K562 (cell line): ENCODE results near the gene RPP25. TPM values are rescaled to one million over a fixed set of nuclear protein-coding genes. Genes with fewer than 3 reads are reported as not detected.
A peak's percentile ranks its signal among the peaks of the same experiment; 100 is the strongest.

Source experiments
- CHD4 ChIP-seq: fragments of 200-600 bp; sonication (generic); IDR thresholded peaks from 3 replicates; pipeline ENCODE4 v1.6.1; 2012; ENCODE audit warnings: low read depth, mild to moderate bottlenecking, mixed read lengths, low read length, inconsistent platforms; ENCODE audit not compliant: insufficient read depth, insufficient replicate concordance, poor library complexity, severe bottlenecking
- FOXP1 ChIP-seq: sonication (generic); formaldehyde crosslinking; IDR thresholded peaks from 2 replicates; pipeline ENCODE4 v1.8.0; 2022; ENCODE audit warnings: mild to moderate bottlenecking, missing genetic modification reagents
- GATAD2A ChIP-seq: fragments of 450-650 bp; IDR thresholded peaks from 2 replicates; pipeline ENCODE4 v1.6.1; 2017
- HMGN3 ChIP-seq: IDR thresholded peaks from 2 replicates; pipeline ENCODE4 v1.6.1; 2011; ENCODE audit warnings: borderline replicate concordance, low read depth, mild to moderate bottlenecking, mixed read lengths, low read length; ENCODE audit not compliant: insufficient read length; ENCODE audit errors: extremely low read depth
- MIER1 ChIP-seq: fragments of 450-650 bp; IDR thresholded peaks from 2 replicates; pipeline ENCODE4 v1.6.1; 2016; ENCODE audit warnings: antibody characterized with exemption, mild to moderate bottlenecking, low read depth
- SMARCB1 ChIP-seq: IDR thresholded peaks from 2 replicates; pipeline ENCODE4 v1.6.1; 2011; ENCODE audit warnings: improper control_type of control experiment, low read depth; ENCODE audit not compliant: insufficient read length
- ZNF263 ChIP-seq: sonication (generic); formaldehyde crosslinking; IDR thresholded peaks from 2 replicates; pipeline ENCODE4 v1.8.0; 2022; ENCODE audit warnings: mild to moderate bottlenecking, missing genetic modification reagents, borderline replicate concordance
- ZNF3 ChIP-seq: fragments of 250-450 bp; sonication (Bioruptor Pico); IDR thresholded peaks from 2 replicates; pipeline ENCODE4 v1.5.0; 2021; ENCODE audit warnings: mild to moderate bottlenecking, moderate library complexity
- polyA plus RNA-seq, 8 experiments: library from polyadenylated mRNA; depleted of rRNA in 4 of 8; stranded (reverse) in 5 of 8; unstranded in 3 of 8; fragments of >200 nt; fragmentation: Nextera tagmentation in 2 of 8; fragmentation: Illumina TruSeq in 1 of 8; extraction: Ambion mirVana in 2 of 8; extraction: Trizol in 1 of 8; gene quantifications; 2 replicates each; pipeline versions ENCODE4 v1.2.1 to v1.2.3, GENCODE V29; 2011 to 2014; ENCODE audit warnings: inconsistent platforms in 1 of 8, missing spikeins in 1 of 8
- total RNA-seq, 7 experiments: library from RNA; depleted of rRNA in 6 of 7; stranded (reverse); fragments of >200 nt in 6 of 7; fragmentation: Illumina TruSeq in 2 of 7; extraction: Trizol in 2 of 7; gene quantifications; 2 replicates each; pipeline versions ENCODE4 v1.2.1 to v1.2.3, GENCODE V29; 2011 to 2021; ENCODE audit warnings: low replicate concordance in 1 of 7
- TF ChIP-seq, protein P1 (sequence below): sonication (generic); formaldehyde crosslinking; IDR thresholded peaks from 2 replicates; pipeline ENCODE4 v1.8.1; 2023; ENCODE audit warnings: missing genetic modification reagents, mild to moderate bottlenecking, borderline replicate concordance
- TF ChIP-seq, protein P2 (sequence below): fragments of 250-450 bp; sonication (Bioruptor Pico); IDR thresholded peaks from 2 replicates; pipeline ENCODE4 v1.4.0; 2020; ENCODE audit warnings: mild to moderate bottlenecking, moderate library complexity
- TF ChIP-seq, protein P3 (sequence below): fragments of 450-650 bp; IDR thresholded peaks from 2 replicates; pipeline ENCODE4 v1.6.1; 2016
- TF ChIP-seq, protein P4 (sequence below): fragments of 250-450 bp; sonication (Bioruptor Pico); IDR thresholded peaks from 2 replicates; pipeline ENCODE4 v1.8.0; 2022; ENCODE audit warnings: inconsistent platforms, mild to moderate bottlenecking, moderate library complexity, borderline replicate concordance
- TF ChIP-seq, protein P5 (sequence below): sonication (generic); formaldehyde crosslinking; IDR thresholded peaks from 2 replicates; pipeline ENCODE4 v1.8.0; 2023; ENCODE audit warnings: mild to moderate bottlenecking, missing genetic modification reagents

RPP25 gene
- total and polyA plus RNA-seq, 9 of the 15 experiments (the other 6 are each of a cell fraction or from before 2014, with no cell fraction given): 1.1 to 12.3 (median 5.6) TPM

DNA sequence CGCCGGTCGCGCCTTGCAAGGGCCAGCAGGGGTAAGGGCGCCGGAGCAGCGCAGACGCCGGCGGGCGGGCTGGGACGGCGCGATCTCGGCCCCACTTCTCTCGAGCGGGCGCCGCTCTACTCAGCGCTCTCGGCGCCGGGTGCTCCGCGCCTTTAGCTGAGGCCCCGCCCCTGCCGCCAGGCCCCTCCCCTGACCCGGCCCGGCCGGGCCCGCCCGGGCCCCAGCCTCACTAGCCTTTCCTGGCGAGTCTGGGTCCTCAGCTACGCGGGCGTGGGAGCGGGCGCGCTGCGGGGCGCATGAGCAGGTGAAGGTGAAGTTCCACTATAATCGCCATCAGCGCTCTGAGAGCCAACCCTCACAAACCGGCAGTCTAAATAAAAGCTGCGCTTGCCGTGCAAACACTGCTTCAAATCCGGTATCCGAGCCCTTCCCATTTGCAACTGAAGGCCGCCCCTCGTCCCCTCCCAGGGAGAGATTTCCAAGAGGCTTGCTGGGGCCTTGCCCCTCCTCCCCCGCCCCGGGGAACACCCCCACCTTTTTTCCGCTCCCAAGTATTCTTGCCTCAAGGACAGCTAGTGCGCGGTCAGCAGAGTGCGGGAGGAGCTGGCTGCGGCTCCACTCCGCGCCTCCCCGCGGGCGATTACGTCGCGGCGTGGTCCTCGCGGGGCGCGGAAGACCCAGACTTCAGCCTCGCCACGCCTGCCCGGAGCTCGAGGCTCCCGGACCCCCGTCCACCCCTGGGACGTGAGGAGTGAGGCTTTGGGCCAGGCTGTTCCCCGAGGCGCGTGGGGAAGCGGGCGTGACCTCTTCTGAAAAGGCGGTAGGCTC lies at the start of gene RPP25 (continued):
- peak; percentile 24; the same call in 1 of the 2 replicates for TF ChIP-seq ZNF263 (CRISPR knock-in tag)
- TF ChIP-seq, protein P1, sequence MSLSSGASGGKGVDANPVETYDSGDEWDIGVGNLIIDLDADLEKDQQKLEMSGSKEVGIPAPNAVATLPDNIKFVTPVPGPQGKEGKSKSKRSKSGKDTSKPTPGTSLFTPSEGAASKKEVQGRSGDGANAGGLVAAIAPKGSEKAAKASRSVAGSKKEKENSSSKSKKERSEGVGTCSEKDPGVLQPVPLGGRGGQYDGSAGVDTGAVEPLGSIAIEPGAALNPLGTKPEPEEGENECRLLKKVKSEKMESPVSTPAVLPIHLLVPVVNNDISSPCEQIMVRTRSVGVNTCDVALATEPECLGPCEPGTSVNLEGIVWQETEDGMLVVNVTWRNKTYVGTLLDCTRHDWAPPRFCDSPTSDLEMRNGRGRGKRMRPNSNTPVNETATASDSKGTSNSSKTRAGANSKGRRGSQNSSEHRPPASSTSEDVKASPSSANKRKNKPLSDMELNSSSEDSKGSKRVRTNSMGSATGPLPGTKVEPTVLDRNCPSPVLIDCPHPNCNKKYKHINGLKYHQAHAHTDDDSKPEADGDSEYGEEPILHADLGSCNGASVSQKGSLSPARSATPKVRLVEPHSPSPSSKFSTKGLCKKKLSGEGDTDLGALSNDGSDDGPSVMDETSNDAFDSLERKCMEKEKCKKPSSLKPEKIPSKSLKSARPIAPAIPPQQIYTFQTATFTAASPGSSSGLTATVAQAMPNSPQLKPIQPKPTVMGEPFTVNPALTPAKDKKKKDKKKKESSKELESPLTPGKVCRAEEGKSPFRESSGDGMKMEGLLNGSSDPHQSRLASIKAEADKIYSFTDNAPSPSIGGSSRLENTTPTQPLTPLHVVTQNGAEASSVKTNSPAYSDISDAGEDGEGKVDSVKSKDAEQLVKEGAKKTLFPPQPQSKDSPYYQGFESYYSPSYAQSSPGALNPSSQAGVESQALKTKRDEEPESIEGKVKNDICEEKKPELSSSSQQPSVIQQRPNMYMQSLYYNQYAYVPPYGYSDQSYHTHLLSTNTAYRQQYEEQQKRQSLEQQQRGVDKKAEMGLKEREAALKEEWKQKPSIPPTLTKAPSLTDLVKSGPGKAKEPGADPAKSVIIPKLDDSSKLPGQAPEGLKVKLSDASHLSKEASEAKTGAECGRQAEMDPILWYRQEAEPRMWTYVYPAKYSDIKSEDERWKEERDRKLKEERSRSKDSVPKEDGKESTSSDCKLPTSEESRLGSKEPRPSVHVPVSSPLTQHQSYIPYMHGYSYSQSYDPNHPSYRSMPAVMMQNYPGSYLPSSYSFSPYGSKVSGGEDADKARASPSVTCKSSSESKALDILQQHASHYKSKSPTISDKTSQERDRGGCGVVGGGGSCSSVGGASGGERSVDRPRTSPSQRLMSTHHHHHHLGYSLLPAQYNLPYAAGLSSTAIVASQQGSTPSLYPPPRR (CRISPR knock-in tag): no peak
- TF ChIP-seq, protein P2, sequence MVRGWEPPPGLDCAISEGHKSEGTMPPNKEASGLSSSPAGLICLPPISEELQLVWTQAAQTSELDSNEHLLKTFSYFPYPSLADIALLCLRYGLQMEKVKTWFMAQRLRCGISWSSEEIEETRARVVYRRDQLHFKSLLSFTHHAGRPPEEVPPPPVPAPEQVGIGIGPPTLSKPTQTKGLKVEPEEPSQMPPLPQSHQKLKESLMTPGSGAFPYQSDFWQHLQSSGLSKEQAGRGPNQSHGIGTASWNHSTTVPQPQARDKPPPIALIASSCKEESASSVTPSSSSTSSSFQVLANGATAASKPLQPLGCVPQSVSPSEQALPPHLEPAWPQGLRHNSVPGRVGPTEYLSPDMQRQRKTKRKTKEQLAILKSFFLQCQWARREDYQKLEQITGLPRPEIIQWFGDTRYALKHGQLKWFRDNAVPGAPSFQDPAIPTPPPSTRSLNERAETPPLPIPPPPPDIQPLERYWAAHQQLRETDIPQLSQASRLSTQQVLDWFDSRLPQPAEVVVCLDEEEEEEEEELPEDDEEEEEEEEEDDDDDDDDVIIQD (CRISPR knock-in tag): no peak
- TF ChIP-seq ZNF3 (CRISPR knock-in tag): no peak
- TF ChIP-seq HMGN3: no peak
- TF ChIP-seq, protein P3, sequence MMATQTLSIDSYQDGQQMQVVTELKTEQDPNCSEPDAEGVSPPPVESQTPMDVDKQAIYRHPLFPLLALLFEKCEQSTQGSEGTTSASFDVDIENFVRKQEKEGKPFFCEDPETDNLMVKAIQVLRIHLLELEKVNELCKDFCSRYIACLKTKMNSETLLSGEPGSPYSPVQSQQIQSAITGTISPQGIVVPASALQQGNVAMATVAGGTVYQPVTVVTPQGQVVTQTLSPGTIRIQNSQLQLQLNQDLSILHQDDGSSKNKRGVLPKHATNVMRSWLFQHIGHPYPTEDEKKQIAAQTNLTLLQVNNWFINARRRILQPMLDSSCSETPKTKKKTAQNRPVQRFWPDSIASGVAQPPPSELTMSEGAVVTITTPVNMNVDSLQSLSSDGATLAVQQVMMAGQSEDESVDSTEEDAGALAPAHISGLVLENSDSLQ: no peak
- no peak for TF ChIP-seq SMARCB1
- TF ChIP-seq, protein P4, sequence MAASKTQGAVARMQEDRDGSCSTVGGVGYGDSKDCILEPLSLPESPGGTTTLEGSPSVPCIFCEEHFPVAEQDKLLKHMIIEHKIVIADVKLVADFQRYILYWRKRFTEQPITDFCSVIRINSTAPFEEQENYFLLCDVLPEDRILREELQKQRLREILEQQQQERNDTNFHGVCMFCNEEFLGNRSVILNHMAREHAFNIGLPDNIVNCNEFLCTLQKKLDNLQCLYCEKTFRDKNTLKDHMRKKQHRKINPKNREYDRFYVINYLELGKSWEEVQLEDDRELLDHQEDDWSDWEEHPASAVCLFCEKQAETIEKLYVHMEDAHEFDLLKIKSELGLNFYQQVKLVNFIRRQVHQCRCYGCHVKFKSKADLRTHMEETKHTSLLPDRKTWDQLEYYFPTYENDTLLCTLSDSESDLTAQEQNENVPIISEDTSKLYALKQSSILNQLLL (CRISPR knock-in tag): no peak
- TF ChIP-seq CHD4: no peak
- TF ChIP-seq, protein P5, sequence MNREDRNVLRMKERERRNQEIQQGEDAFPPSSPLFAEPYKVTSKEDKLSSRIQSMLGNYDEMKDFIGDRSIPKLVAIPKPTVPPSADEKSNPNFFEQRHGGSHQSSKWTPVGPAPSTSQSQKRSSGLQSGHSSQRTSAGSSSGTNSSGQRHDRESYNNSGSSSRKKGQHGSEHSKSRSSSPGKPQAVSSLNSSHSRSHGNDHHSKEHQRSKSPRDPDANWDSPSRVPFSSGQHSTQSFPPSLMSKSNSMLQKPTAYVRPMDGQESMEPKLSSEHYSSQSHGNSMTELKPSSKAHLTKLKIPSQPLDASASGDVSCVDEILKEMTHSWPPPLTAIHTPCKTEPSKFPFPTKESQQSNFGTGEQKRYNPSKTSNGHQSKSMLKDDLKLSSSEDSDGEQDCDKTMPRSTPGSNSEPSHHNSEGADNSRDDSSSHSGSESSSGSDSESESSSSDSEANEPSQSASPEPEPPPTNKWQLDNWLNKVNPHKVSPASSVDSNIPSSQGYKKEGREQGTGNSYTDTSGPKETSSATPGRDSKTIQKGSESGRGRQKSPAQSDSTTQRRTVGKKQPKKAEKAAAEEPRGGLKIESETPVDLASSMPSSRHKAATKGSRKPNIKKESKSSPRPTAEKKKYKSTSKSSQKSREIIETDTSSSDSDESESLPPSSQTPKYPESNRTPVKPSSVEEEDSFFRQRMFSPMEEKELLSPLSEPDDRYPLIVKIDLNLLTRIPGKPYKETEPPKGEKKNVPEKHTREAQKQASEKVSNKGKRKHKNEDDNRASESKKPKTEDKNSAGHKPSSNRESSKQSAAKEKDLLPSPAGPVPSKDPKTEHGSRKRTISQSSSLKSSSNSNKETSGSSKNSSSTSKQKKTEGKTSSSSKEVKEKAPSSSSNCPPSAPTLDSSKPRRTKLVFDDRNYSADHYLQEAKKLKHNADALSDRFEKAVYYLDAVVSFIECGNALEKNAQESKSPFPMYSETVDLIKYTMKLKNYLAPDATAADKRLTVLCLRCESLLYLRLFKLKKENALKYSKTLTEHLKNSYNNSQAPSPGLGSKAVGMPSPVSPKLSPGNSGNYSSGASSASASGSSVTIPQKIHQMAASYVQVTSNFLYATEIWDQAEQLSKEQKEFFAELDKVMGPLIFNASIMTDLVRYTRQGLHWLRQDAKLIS (CRISPR knock-in tag): no peak
- no peak for TF ChIP-seq MIER1
- TF ChIP-seq FOXP1: no peak
- 0 out of 2 replicates have a peak, but pooled peaks have one; percentile 23 for TF ChIP-seq GATAD2A
